Aorta (tissue), 5 donors: ENCODE measurements around the gene POLR3F. TPM values are rescaled to one million over a fixed set of nuclear protein-coding genes. Genes with fewer than 3 reads are reported as not detected.

Source experiments
- ATAC-seq: fragments of 200-7000 bp; cut with Tn5 transposase; one replicate; pipeline ENCODE4 v1.9.1; 2022; ENCODE audit warnings: moderate library complexity; ENCODE audit not compliant: low FRiP score
- DNase-seq, 2 donors: peaks; one replicate each; pipeline ENCODE4 v3.0.0-alpha.2; 2020
- H3K27ac ChIP-seq, 2 donors: one replicate each; pipeline ENCODE4 v1.5.1; 2013; ENCODE audit warnings: low read length in 2 of 2, mild to moderate bottlenecking in 2 of 2, moderate library complexity in 2 of 2, control low read depth in 1 of 2, inconsistent platforms in 1 of 2, low read depth in 1 of 2
- H3K27me3 ChIP-seq, 2 donors: one replicate each; pipeline ENCODE4 v1.6.1; 2013; ENCODE audit warnings: control low read depth in 1 of 2, low read length in 1 of 2, mild to moderate bottlenecking in 1 of 2, moderate library complexity in 1 of 2; ENCODE audit not compliant: insufficient read depth in 2 of 2, control insufficient read depth in 1 of 2
- H3K36me3 ChIP-seq, 2 donors: one replicate each; pipeline ENCODE4 v1.6.1; 2013; ENCODE audit warnings: control low read depth in 1 of 2, low read length in 1 of 2, mild to moderate bottlenecking in 1 of 2; ENCODE audit not compliant: insufficient read depth in 2 of 2, control insufficient read depth in 1 of 2
- H3K4me1 ChIP-seq, 2 donors: one replicate each; pipeline ENCODE4 v1.6.1; 2013; ENCODE audit warnings: low read length in 2 of 2, control low read depth in 1 of 2, mild to moderate bottlenecking in 1 of 2, moderate library complexity in 1 of 2; ENCODE audit not compliant: insufficient read depth in 2 of 2, control insufficient read depth in 1 of 2
- H3K4me3 ChIP-seq, 2 donors: one replicate each; pipeline ENCODE4 v1.5.1; 2013; ENCODE audit warnings: low read length in 2 of 2, control low read depth in 1 of 2, mild to moderate bottlenecking in 1 of 2
- H3K9me3 ChIP-seq: one replicate; pipeline ENCODE4 v1.6.1; 2013; ENCODE audit warnings: mild to moderate bottlenecking, low read length; ENCODE audit not compliant: control insufficient read depth
- WGBS, 2 donors: extraction: QIAGEN DNeasy Blood & Tissue Kit; methylation state at CpG; one replicate each; pipeline ENCODE4 v1.1.7; 2013; 5-methylcytosine and 5-hydroxymethylcytosine counted together
- intact Hi-C, 2 donors: fragments of 100-400 bp; cut with DNase I; formaldehyde crosslinking; loops; one replicate each; pipeline versions ENCODE4 v1.14.2 to v1.15.0; 2022
- long read RNA-seq, 2 donors: library from polyadenylated mRNA; unstranded; transcript quantifications; one replicate each; pipeline ENCODE4 v2.0.0, GENCODE V29; 2020 to 2021
- polyA plus RNA-seq, 2 donors: library from polyadenylated mRNA; stranded (reverse); fragments of 200-250 nt; gene quantifications; one replicate each; pipeline ENCODE4 v1.2.3, GENCODE V29; 2013
- total RNA-seq, 2 donors: library from RNA; stranded (reverse); fragmentation: NEBNext Ultra II Directional; extraction: Animal tissue kit (Norgen Biotek cat#: 25700); gene quantifications; one replicate each; pipeline ENCODE4 v1.2.1, GENCODE V29; 2021
- donor health status: healthy with polysubstance abuse.
- donor health status: Bipolar disorder and iron deficiency.
- donor health status: DM: no; HTN: no; CAD: no.
- donor health status: DM: no; HTN: no; CAD: no.
- donor health status: DM: yes; HTN: yes; CAD: no.

POLR3F gene
- 1 to 10 TPM; 7.3 to 8.2 TPM for total RNA-seq
- 10 to 100 TPM in 1 of 2 donors, 1 to 10 TPM in 1; 5.6 to 20.4 TPM for polyA plus RNA-seq
- long read RNA-seq, donor 1, transcript POLR3F-201 (9 exons, 2,416 nt): major isoform, 25 of 29 reads
- long read RNA-seq, donor 1, partial matches to known transcripts: 2 of 29 reads
- long read RNA-seq, donor 1, other reads (novel, unspliced or antisense): 1 of 29 reads
- long read RNA-seq, donor 2, partial matches to known transcripts: 2 of 3 reads
- long read RNA-seq, donor 2, other reads (novel, unspliced or antisense): 1 of 3 reads

- no peaks in the 10 kb centered on the region for H3K4me1 ChIP-seq
- peak within 1 kb of the TSS in 1 of 2 donors; percentile 48 for H3K27ac ChIP-seq
- intact Hi-C loops: loop anchor here (5.0 kb wide), 1 partner anchor 40 kb away; the partner anchor contains the start of gene SEC23B (in 2 of the 2)
- peak; percentile 98 for DNase-seq
- H3K27me3 ChIP-seq: no peaks in the 10 kb centered on the region
- no peaks in the 10 kb centered on the region for H3K9me3 ChIP-seq
- no peaks in the 10 kb centered on the region for H3K36me3 ChIP-seq
- peak within 1 kb of the TSS; percentile 57 to 60 for H3K4me3 ChIP-seq
- ATAC-seq: peak; percentile 100
- WGBS, 2 donors: 0% methylated on average over 57 of the region's 57 CpGs
Measured at GRCh38 chr20:18466894-18467730, at the start of gene POLR3F, which contains the start of gene DZANK1. Gene POLR3F (plus strand): TSS chr20:18467390. CDS start chr20:18467507, 117 bp downstream. Gene DZANK1 (minus strand): TSS chr20:18467030. CDS start chr20:18465358, 1,672 bp downstream.

GRCh38 chr20:18421608-18422007, 45.6 kb upstream of the POLR3F start:
- Histone ChIP-seq H3K36me3 (no peaks in the 10 kb centered on the region), H3K4me1 (no peaks in the 10 kb centered on the region), H3K27me3 (no peaks in the 10 kb centered on the region), H3K27ac (no peak overlapping the region), H3K4me3 (no peak overlapping the region), H3K9me3 (no peaks in the 10 kb centered on the region)
- ATAC-seq: no peak
- no peak for DNase-seq
- intact Hi-C loops: no loop called here

GRCh38 chr20:18427214-18427613, 40.0 kb upstream of the POLR3F start:
- H3K4me1 ChIP-seq: no peaks in the 10 kb centered on the region
- H3K4me3 ChIP-seq: no peak overlapping the region
- intact Hi-C loops: no loop called here
- no peak overlapping the region for H3K27ac ChIP-seq
- H3K27me3 ChIP-seq: no peaks in the 10 kb centered on the region
- 78 to 81% methylated on average over 2 of the region's 2 CpGs for WGBS, 2 donors
- no peak for ATAC-seq
- H3K9me3 ChIP-seq: no peaks in the 10 kb centered on the region
- no peak for DNase-seq
- H3K36me3 ChIP-seq: peaks cover 0 to 2% of the 10 kb centered on the region in 2 donors

- H3K27ac ChIP-seq: no peak overlapping the region
- peaks cover 0 to 2% of the 10 kb centered on the region in 2 donors for H3K36me3 ChIP-seq
- H3K4me3 ChIP-seq: no peak overlapping the region
- H3K4me1 ChIP-seq: no peaks in the 10 kb centered on the region
- H3K27me3 ChIP-seq: no peaks in the 10 kb centered on the region
- WGBS, 2 donors: 24 to 30% methylated on average over 3 of the region's 3 CpGs
- DNase-seq (peak in 1 of 2 donors; percentile 50), ATAC-seq (peak; percentile 48)
- intact Hi-C loops: no loop called here
- no peaks in the 10 kb centered on the region for H3K9me3 ChIP-seq
Measured at GRCh38 chr20:18428490-18429173, 38.6 kb upstream of the POLR3F start.

GRCh38 chr20:18430172-18430826, 36.9 kb upstream of the POLR3F start:
- intact Hi-C loops: no loop called here
- ATAC-seq: no peak

GRCh38 chr20:18431206-18431605, 36.0 kb upstream of the POLR3F start:
- 74 to 81% methylated on average over 6 of the region's 6 CpGs for WGBS, 2 donors
- intact Hi-C loops: no loop called here
- ATAC-seq: no peak

More at GRCh38 chr20:18430172-18430826, 36.9 kb upstream of the POLR3F start:
- Histone ChIP-seq H3K4me3 (no peak overlapping the region), H3K27me3 (no peaks in the 10 kb centered on the region), H3K36me3 (peaks cover 0 to 2% of the 10 kb centered on the region in 2 donors), H3K27ac (no peak overlapping the region), H3K9me3 (no peaks in the 10 kb centered on the region), H3K4me1 (no peaks in the 10 kb centered on the region)
- DNase-seq: no peak
- 90 to 91% methylated on average over 9 of the region's 9 CpGs for WGBS, 2 donors

GRCh38 chr20:18436847-18437246, 30.3 kb upstream of the POLR3F start:
- H3K4me1 ChIP-seq: no peaks in the 10 kb centered on the region
- H3K4me3 ChIP-seq: no peak overlapping the region
- no peaks in the 10 kb centered on the region for H3K9me3 ChIP-seq
- no peak for ATAC-seq
- DNase-seq: no peak
- H3K27me3 ChIP-seq: no peaks in the 10 kb centered on the region
- H3K36me3 ChIP-seq: no peaks in the 10 kb centered on the region
- intact Hi-C loops: no loop called here
- whole genome bisulfite sequencing, 2 donors: 53 to 60% methylated on average over 2 of the region's 2 CpGs
- no peak overlapping the region for H3K27ac ChIP-seq

More at GRCh38 chr20:18431206-18431605, 36.0 kb upstream of the POLR3F start:
- H3K27me3 ChIP-seq: no peaks in the 10 kb centered on the region
- DNase-seq: no peak
- no peaks in the 10 kb centered on the region for H3K9me3 ChIP-seq
- H3K36me3 ChIP-seq: peaks cover 0 to 2% of the 10 kb centered on the region in 2 donors
- H3K4me1 ChIP-seq: no peaks in the 10 kb centered on the region
- H3K4me3 ChIP-seq: no peak overlapping the region
- no peak overlapping the region for H3K27ac ChIP-seq

- Histone ChIP-seq H3K9me3 (no peaks in the 10 kb centered on the region), H3K4me1 (no peaks in the 10 kb centered on the region), H3K36me3 (no peaks in the 10 kb centered on the region), H3K4me3 (no peak overlapping the region), H3K27me3 (no peaks in the 10 kb centered on the region), H3K27ac (no peak overlapping the region)
- WGBS, 2 donors: 34 to 84% methylated on average over 1 of the region's 1 CpG
- ATAC-seq: no peak
- intact Hi-C loops: no loop called here
- no peak for DNase-seq
Measured at GRCh38 chr20:18440403-18440802, 26.8 kb upstream of the POLR3F start.
